Head of caudate nucleus (tissue), 42 donors: ENCODE measurements around the gene OR1J2.
"Not testable (repeated sequence)": the region's sequence is repeated elsewhere in the genome, so short reads cannot be mapped to it uniquely, and the experiment has no call there.

ENCODE experiments used
- DNase-seq, 42 donors: peaks; one replicate each; pipeline versions ENCODE4 v3.0.0 to v3.0.0-alpha.2; 2020 to 2021; ENCODE audit warnings: mixed read lengths in 7 of 42
- intact Hi-C: fragments of 100-400 bp; cut with DNase I; formaldehyde crosslinking; loops from one replicate; pipeline ENCODE4 v1.15.0; 2022

Gene OR1J2, protein sequence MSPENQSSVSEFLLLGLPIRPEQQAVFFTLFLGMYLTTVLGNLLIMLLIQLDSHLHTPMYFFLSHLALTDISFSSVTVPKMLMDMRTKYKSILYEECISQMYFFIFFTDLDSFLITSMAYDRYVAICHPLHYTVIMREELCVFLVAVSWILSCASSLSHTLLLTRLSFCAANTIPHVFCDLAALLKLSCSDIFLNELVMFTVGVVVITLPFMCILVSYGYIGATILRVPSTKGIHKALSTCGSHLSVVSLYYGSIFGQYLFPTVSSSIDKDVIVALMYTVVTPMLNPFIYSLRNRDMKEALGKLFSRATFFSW

DNA sequence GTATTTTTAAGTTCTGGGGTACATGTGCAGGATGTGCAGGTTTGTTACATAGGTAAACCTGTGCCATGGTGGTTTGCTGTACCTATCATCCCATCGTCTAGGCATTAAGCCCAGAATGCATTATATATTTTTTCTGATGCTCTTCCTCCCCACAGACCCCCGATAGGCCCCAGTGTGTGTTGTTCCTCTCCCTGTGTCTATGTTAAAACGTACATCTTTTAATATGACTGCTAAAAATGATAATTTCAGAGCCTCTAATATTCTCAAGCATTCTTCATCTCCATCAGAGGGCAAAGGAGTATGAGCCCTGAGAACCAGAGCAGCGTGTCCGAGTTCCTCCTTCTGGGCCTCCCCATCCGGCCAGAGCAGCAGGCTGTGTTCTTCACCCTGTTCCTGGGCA is at the start of gene OR1J2:
Gene OR1J2 (plus strand): TSS at position 301 of the 400 bp plus-strand sequence. CDS start 0 bp downstream, at position 301.
- intact Hi-C loops: no loop called here

DNA sequence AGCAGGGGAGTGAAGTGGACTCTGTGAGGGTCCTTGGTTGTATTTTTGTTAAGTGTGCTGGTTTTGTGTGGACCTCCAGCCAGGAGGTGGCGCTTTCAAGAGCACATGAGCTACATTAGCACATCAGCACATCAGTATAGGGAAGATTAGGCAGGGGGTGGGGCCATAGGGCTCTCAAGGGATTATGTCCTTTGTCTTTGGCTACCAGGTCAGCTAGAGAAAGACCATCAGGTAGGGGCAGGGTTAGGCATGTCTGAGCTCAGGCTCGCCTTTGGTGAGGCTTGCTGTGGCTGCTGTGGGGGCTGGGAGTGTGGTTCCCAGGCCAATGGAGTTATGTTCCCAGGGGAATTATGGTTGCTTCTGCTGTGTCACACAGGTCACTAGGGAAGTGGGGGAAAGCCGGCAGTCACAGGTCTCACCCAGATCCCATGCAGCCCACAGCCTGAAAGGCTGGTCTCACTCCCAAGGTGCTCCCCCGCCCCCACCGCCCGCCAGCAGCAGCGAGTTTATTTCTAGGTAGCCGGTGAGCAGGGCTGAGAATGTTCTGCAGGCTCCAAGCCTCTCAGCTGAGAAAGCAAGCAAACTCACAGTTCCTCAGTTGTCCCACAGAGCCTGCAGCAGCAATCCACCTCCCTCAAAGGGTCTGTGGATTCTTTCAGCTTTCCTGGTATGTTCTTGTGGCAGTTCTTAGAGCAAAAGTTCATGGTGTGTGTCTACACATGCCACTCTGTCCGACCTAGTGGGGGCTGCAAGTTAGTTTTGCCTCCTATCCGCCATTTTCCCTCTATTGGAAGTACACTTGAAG is 46.6 kb upstream of the OR1J2 start:
- intact Hi-C loops: loop anchor here (5.0 kb wide), 1 partner anchor 348 kb away; no protein-coding TSS in a partner anchor
- no peak for DNase-seq

More for the DNA sequence above, at the start of gene OR1J2:
- no peak for DNase-seq

DNA sequence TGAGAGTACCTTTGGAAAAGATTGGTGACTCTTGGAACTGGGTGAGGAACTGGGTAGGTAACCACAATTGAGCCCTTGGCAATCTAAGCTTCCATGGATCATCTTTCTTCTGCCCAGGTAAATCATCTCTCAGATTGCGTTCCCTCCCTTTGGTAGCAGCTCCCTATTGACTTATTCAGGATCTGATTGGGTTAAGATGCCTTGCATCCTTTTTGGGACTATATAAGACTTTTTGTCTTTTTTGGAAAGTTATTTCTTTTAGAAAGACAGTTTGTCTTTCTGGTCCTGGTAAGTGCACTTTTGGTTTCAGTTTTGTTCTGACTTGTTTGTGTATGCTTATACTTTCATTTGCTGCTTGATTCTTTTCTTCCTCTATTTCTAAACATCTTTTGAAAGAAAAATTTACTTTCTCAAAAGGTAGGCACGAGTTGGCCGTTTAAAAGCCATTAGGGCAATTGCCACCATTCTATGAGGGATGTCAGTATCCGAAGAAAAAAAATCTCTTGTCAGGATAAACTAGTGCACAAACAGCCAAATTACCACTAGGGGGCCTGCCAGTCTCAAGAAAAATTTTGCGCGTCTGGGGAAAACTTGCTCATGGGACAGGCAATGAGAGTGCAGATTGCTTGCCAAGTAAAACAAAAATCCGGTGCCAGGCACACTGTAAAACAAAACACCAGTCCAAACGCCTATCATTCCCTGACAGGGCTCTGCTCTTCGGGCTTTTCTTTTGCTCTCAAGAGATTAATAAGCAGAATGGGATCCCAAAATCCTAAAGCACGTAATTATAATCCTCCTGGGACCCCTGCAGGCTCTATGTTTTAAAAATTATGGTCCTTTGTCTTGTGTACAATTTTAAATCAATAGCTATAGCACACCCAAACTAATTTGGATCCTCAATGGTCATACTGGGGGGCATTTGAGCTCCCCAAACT is 45.7 kb upstream of the OR1J2 start:
- peak; percentile 40 to 90 (median 76) for DNase-seq
- intact Hi-C loops: loop anchor here (5.0 kb wide), 1 partner anchor 347 kb away; no protein-coding TSS in a partner anchor

DNA sequence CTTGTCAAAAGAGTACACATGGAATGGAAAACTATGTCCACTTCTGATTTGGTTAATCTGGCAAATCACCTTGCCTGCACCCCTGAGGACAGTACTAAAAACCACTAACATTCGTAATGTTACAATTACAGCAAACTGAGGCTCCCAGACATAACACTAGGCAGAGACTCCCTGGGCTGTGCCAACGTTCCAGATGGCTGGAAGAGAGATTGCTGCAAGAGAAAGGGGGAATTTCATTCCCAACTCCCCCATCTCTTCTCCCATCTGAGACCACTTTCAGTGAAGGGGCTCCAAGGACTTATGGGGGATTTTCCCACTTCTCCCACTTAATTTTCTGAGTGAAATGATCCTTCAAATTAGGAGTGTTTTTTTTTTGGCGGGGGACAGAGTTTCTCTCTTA is 44.1 kb upstream of the OR1J2 start:
- intact Hi-C loops: no loop called here

DNA sequence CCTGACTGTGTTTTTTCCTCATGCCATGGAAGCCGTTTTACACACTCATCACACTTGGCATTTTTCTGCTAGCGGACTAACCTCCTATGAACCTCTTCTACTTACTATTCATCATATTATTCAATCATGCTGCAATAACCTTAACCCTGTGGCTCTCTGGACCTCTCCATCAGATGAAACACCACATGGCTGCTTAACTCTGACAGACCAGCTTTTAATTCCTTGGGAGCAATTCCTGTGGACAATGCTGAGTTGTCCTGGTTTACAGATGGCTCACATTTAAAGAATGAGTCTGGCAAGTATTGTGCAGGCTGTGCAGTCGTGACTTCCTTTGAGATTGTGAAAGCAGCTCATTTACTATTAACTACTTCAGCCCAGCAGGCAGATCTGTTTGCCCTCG is 41.9 kb upstream of the OR1J2 start:
- intact Hi-C loops: no loop called here
- DNase-seq: no peak

More for the DNA sequence above, 44.1 kb upstream of the OR1J2 start:
- DNase-seq: no peak

DNA sequence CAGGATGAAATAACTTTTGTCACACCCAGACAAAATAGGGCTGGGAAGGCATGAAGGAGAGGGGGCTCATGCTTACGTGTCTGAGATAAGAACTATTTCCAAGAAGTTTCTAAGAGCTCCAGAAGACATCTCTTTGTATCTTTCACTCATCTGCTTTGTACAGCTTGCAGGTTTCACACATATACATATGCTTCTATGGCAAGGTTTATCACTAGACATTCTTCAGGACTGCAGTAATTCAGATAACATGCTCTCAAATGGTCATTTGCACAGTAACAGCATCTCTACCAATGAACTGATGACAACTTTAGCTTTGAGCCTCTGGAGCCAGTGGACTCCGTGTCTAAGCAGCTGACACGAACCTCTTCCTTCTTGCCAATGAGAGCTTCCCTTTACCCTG is 36.0 kb upstream of the OR1J2 start:
- DNase-seq: no peak
- intact Hi-C loops: no loop called here

DNA sequence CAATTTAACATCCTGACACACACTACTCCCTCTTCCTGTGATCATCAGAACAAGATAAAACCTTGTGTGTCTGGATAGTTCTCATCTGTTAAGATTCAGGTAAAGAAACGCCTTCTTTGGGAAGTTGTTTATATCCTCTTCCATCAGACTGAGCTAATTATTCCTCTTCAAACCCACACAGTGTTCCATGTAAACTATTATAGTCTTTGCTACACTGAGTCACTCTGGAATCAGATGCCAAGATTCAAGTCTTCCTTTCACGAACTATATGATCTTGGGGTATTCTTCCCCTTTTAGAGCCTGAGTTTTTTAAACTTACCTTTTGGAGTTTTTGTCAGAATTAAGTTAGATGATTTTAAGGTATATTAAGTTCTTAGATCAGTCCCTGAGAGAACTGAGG is 34.9 kb upstream of the OR1J2 start:
- no peak for DNase-seq
- intact Hi-C loops: no loop called here

DNA sequence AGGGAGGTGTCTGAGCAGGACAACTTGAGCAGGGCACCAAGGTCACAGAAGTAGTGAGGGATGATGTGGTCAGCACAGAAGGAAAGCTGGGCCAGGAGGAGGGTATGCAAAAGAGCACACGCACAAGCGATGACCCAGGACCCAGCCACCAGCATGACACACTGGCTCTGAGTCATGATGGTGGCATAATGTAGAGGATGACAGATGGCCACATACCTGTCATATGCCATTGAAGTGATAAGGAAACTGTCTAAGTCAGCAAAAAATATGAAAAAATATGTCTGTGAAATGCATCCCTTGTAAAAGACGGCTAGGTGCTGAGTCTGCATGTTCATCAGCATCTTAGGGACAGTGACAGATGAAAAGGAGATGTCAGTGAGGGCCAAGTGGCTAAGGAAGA is 33.3 kb upstream of the OR1J2 start:
- intact Hi-C loops: no loop called here
- no peak for DNase-seq

DNA sequence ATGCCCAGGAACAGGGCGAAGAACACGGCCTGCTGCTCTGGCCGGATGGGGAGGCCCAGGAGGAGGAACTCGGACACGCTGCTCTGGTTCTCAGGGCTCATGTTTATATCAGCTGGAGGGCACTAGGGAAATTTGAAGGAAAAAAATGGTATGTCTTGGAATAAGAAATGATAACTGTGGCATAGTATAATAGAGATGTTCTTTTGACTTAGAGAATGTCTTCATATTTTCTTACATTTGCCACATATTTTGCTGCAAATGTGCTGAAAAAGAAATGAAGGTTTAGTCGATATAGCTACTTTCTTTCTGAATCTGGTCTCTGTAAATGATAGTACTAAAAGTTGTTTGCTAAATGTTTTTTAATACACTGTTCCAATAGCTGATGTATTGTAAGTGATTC is 32.8 kb upstream of the OR1J2 start, which contains the start of gene OR1J1:
Gene OR1J1 (minus strand): TSS at position 101 of the 400 bp plus-strand sequence. CDS start 0 bp downstream, at position 101.
- no peak for DNase-seq
- intact Hi-C loops: no loop called here

DNA sequence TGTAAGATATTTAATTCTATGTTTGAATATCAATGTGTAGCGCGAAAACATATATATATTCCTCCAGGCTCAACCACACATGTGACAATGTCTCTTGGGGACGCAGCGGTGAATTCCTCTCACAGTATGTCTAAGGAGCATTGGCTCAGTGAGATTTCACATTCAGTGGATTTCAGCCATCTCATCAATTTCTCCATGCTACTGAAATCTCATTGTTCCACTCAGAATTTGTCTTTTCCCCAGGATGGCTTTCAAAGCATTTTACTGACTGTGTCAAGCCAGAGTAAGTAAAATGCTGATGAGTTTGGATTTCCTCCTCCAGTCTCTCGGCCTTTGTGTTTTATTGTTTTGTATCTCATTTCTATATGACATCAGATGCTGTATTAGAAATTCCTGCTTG is 31.5 kb upstream of the OR1J2 start:
- intact Hi-C loops: no loop called here
- no peak for DNase-seq

DNA sequence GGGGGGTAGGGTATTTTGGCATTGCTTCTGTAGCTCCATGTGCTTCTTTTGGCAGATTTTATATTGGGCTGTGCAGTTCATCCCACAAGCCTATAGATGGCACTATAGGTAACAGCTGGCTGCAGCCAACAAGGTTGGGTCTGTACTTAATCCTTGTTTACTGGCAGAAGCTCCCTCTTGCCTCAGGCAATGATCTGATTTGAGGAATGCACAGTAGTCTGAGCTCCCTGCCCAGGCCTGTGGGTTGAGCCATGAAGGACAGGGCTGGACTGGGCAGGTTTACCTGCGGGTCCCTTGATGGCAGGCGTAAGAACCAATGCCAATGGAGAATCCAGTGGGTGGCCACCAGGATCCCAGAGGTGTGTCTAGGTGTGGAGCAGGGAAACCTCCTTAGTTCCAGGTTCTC is 11.7 kb upstream of the OR1J2 start:
- DNase-seq: peak in 6 of 42 donors; percentile 2 to 46 (median 7)
- intact Hi-C loops: no loop called here

DNA sequence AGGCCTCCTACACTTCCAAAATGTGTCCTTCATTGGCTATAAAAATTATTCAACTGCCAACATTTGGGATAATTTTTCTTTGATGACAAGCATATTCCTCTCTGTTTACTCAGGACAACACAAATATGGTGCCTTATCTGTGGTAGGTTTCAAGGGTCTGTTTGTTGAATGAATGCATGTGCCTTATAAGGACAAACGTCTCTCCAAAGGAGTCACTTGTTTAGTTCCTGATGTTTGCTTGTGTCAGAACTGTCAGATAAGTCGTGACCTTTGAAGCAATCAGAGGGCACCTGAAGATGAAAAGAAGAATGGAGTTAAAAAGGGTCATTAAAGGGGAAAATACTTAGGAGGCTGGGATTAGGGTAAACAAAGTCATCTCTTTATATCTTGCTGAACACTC is 3.6 kb upstream of the OR1J2 start:
- intact Hi-C loops: no loop called here
- DNase-seq: no peak

DNA sequence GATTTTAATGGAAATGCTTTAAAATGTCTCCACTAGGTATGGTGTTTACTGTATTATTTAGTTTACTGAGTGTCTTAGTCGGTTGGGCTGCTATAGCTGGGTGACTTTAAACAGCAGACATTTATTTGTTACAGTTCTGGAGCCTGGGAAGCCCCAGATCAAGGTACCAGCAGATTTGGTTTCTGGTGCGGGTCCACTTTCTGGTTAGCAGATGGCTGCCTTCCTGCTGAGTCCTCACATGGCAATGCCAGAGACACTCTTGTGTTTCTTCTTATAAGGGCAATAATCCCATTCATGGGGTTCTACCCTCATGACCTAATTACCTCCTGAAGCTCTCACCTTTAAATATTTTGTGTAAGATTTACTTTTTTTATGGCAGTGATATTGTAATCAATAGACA is 7.6 kb downstream of the OR1J2 start:
- intact Hi-C loops: no loop called here
- DNase-seq: no peak

DNA sequence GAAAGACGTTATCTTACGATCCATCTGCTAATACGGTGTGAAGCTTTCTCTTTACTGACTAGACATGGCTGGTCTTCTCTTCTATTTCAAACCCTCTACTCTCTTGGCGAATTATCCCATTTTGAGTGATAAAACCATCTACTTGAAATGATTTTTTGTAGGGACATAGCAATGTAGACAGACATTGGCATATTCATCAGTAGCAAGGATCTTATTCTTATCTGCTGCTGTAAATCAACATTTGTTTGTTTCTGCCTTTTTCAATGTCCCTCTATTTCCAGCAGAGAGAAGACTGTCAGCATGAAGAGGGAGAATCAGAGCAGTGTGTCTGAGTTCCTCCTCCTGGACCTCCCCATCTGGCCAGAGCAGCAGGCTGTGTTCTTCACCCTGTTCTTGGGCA is 8.2 kb downstream of the OR1J2 start, which contains the start of gene OR1J4:
Gene OR1J4 (plus strand): TSS at position 301 of the 400 bp plus-strand sequence. CDS start 0 bp downstream, at position 301.
- intact Hi-C loops: no loop called here
- no peak for DNase-seq

DNA sequence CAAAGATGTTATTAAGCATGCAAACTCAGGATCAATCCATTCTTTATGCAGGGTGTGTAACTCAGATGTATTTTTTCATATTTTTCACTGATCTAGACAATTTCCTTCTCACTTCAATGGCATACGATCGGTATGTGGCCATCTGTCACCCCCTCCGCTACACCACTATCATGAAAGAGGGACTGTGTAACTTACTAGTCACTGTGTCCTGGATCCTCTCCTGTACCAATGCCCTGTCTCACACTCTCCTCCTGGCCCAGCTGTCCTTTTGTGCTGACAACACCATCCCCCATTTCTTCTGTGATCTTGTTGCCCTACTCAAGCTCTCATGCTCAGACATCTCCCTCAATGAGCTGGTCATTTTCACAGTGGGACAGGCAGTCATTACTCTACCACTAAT is 8.8 kb downstream of the OR1J2 start:
- DNase-seq: no peak
- intact Hi-C loops: no loop called here

DNA sequence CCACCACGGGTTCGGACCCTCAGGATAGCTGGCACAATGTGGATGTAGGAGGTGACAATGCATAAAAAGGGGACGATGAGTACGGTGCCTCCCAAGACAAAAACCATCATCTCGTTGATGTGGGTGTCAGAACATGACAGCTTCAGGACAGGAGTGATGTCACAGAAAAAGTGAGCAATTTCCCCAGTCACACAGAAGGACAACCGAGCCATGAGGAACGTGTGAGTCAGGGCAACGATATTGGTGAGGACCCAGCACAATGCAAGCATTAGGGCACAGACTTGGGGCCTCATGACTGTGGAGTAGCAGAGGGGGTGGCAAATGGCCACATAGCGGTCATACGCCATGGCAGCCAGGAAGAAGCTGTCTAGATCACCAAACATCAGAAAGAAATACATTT is 16.0 kb downstream of the OR1J2 start:
- no peak for DNase-seq
- intact Hi-C loops: no loop called here

DNA sequence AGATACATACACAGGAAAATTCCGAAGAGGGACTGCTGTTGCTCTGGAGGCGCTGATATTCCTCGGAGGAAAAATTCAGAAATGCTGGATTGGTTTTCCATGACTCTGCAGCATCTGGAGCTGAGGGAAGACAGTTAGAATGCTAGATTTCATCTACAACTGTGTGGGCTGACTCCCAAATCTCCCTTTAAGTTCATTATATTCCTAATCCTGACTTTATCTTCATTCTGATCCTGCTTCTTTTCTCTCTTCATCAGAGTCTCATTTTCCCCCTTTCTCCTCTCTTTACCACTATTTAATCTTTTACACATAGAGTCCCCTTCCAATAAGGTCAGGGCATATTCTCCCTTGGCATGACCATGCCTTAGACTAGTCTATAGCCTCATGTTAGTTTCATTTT is 16.6 kb downstream of the OR1J2 start, which contains the start of gene OR1N1:
Gene OR1N1 (minus strand): TSS at position 101 of the 400 bp plus-strand sequence. CDS start 0 bp downstream, at position 101.
- intact Hi-C loops: no loop called here
- DNase-seq: no peak

DNA sequence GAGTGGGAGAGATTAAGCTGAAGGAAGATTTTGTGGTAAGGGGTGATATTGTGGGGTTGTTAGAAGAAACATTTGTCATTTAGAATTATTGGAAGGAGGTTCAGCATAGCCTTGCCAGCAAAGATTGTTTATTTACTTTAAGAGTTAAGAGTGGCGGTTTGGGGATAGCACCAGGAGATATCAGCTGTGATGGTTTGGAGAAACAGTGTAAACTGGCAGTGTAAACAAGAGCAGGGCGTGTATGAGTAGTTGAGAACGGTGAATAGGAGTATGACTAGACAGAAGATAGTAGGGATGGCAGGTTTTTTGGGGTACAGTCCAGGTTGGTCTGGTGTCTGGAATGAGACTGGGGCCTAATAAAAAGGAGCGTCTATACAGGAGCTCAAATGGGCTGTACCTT is 20.6 kb downstream of the OR1J2 start:
- DNase-seq, intact Hi-C loops: not testable (repeated sequence)

DNA sequence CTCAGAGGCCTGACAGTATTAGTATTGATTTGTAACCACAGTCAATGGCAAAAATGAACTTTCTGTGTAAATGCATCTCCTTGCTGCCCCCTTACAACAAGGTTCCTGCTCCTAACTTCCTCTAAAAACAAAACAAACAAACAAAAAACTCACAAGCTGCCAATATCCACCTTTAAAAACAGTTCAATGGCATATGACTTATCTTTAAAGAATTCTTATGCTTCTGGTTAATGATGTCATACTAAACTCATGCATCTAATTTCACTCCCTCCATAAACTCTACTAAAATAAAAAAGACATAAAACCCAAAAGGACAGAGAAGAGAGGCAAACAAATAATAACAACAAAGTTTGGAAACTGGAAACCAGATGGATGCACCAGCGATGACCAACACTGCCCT is 25.5 kb downstream of the OR1J2 start:
- DNase-seq: no peak
- intact Hi-C loops: no loop called here
